ENCODE data around the gene B3GLCT. TPM values are rescaled to one million over a fixed set of nuclear protein-coding genes. Genes with fewer than 3 reads are reported as not detected.
A peak's percentile ranks its signal among the peaks of the same experiment; 100 is the strongest.

B3GLCT gene
- total RNA-seq, 4 donors from 2014 or later: 10.8 to 14.0 (median 11.8) TPM

DNA sequence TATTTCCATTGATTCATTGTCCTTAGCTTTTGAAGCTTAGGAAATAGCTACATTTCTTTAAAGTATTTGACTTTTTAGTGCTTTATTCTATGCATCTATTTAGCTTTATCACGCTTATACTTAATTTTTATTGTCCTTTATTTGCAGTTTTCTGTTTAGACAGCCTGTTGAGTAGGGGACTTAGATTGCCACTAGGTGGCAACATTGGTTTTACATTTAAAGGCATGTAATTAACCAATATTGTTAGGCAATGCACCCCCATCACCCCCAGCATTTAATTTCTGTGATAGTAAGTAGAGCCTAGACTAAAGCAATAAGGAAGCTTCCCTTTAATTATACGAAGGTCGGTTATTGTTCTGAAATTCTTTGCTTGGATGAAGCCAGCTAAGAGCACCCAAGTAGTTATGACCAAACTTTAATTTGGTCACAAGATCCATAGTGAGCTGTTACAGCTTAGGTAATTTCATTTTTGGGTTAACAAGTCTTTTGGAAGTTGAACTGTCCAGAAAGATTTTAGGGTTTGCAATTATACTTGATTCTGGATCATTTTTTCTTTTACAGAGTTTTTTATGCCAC lies 36.5 kb downstream of the B3GLCT start:
- intact Hi-C loops (cut with DNase I): loop anchor here (5.0 kb wide), 1 partner anchor 186 kb away; no protein-coding TSS in a partner anchor
- Histone ChIP-seq H3K4me1 (no peaks in the 10 kb centered on the region), H3K9me3 (no peaks in the 10 kb centered on the region), H3K4me3 (replicated peaks in 1 of 3) (no peak overlapping the region), H3K27ac (no peak overlapping the region), H3K27me3 (no peaks in the 10 kb centered on the region), H3K36me3 (no peaks in the 10 kb centered on the region)
- TF ChIP-seq POLR2A (IDR thresholded peaks at IDR 0.05): no peak
- TF ChIP-seq, protein P1, sequence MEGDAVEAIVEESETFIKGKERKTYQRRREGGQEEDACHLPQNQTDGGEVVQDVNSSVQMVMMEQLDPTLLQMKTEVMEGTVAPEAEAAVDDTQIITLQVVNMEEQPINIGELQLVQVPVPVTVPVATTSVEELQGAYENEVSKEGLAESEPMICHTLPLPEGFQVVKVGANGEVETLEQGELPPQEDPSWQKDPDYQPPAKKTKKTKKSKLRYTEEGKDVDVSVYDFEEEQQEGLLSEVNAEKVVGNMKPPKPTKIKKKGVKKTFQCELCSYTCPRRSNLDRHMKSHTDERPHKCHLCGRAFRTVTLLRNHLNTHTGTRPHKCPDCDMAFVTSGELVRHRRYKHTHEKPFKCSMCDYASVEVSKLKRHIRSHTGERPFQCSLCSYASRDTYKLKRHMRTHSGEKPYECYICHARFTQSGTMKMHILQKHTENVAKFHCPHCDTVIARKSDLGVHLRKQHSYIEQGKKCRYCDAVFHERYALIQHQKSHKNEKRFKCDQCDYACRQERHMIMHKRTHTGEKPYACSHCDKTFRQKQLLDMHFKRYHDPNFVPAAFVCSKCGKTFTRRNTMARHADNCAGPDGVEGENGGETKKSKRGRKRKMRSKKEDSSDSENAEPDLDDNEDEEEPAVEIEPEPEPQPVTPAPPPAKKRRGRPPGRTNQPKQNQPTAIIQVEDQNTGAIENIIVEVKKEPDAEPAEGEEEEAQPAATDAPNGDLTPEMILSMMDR (IDR thresholded peaks at IDR 0.05): peak in 5 of 6 experiments; percentile 27 to 78 (median 70)
- 53 to 59% methylated on average over 3 of the region's 3 CpGs for WGBS, 2 donors
- no peak for DNase-seq

DNA sequence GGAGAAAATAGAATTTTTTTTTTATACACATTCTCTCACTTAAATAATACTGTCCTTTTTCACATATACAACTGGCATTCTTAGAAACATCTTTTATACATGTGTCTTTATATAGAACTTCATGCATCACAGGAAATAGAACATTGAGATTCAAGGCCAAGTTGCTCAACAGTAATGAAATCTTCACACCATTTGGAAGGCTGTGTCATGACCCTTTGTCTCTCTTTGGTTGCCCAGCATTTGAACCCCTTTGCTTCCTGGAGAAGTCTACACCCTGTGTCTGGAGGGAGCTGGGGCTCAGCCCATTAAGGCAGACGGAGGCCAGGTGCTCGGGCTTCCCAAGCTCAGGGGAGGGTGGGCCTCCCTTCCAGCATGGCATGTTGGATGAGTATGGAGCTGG lies 41.1 kb downstream of the B3GLCT start:
- Histone ChIP-seq H3K4me1 (no peaks in the 10 kb centered on the region), H3K36me3 (no peaks in the 10 kb centered on the region), H3K9me3 (no peaks in the 10 kb centered on the region), H3K27ac (no peak overlapping the region), H3K4me3 (replicated peaks in 1 of 3) (no peak overlapping the region), H3K27me3 (no peaks in the 10 kb centered on the region)
- DNase-seq: no peak
- 94 to 100% methylated on average over 2 of the region's 2 CpGs for WGBS, 2 donors
- TF ChIP-seq POLR2A (IDR thresholded peaks at IDR 0.05): no peak
- TF ChIP-seq, protein P1 (IDR thresholded peaks at IDR 0.05): no peak
- intact Hi-C loops (cut with DNase I): no loop called here

DNA sequence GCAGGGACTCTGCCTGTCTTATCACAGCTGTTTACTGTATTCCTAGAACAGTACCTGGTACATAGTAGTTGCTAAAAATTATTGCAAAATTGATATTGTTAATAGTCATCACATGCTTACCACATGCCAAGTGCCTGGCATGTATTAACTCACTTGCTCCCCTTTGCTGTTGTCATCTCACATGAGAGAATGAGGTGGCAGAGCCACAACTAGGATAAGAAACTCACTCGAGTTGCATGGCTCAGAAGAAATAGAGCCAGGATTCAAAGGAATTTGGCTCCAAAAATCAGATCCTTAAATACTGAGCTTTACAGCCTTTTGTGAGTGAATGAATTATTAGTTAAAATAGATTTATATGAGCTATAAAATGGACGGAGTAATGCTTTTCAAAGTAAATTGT lies 42.6 kb downstream of the B3GLCT start:
- Histone ChIP-seq H3K27me3 (no peaks in the 10 kb centered on the region), H3K27ac (no peak overlapping the region), H3K9me3 (no peaks in the 10 kb centered on the region), H3K4me3 (replicated peaks in 1 of 3) (no peak overlapping the region), H3K4me1 (no peaks in the 10 kb centered on the region), H3K36me3 (no peaks in the 10 kb centered on the region)
- TF ChIP-seq POLR2A (IDR thresholded peaks at IDR 0.05): no peak
- TF ChIP-seq, protein P1 (IDR thresholded peaks at IDR 0.05): no peak
- 86 to 88% methylated on average over 2 of the region's 2 CpGs for WGBS, 2 donors
- intact Hi-C loops (cut with DNase I): no loop called here
- no peak for DNase-seq

DNA sequence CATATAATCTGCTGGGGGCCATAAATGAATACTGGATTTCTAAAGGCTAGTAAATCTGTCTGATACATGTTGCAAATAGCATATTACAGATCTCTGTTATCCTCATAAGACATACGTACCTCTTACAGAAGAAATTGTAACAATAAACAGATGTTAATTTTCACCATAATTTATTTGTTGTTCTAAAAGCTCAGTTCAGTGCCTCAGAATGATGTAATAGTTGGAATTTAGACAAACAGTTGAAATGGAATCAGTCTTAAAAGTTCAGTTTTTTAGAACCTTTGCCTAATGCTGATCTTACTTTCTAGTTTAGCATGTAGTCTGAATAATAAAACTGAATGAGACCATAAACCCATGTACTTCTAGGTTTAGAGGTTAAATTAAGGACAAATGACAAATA lies 43.1 kb downstream of the B3GLCT start:
- no peak overlapping the region for H3K27ac ChIP-seq
- H3K9me3 ChIP-seq: no peaks in the 10 kb centered on the region
- no peaks in the 10 kb centered on the region for H3K4me1 ChIP-seq
- no peaks in the 10 kb centered on the region for H3K36me3 ChIP-seq
- TF ChIP-seq, protein P1 (IDR thresholded peaks at IDR 0.05): no peak
- TF ChIP-seq POLR2A (IDR thresholded peaks at IDR 0.05): no peak
- H3K4me3 ChIP-seq (replicated peaks in 1 of 3): no peak overlapping the region
- intact Hi-C loops (cut with DNase I): no loop called here
- H3K27me3 ChIP-seq: no peaks in the 10 kb centered on the region
- no peak for DNase-seq
- 76 to 85% methylated on average over 1 of the region's 1 CpG for WGBS, 2 donors

DNA sequence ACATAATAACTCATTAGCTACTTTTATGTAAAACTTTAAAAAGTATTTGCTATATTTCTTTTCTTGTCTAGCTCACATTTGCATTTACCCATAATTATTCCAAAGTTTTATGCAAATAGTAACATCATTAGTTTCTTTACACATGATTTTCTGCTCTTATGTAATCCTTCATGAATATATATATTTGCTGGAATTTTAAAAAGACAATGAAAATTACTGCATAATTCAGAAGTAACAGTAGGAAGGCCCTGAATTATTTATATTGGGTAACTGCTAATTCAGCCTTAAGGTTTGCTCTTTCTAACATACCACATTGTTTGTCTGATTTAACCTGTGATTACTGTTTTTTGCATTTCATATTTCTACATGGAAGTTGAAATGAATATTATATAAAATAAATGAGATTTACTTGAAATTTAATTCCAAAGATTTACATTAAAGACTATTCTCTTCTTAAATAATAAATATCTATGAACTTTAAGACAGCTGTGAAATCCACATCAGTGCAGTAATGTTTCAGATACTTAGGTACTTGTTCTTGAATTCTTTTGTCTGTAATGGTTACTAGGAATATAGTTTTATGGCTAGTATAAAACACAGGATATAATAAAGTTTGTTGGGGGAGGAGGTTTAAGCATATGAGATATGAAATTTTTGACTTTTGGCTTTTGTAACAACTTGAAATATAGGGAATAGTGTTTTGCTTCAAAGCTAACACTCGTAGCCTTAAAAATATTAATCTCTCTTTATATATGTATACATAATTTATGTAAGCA lies 46.0 kb downstream of the B3GLCT start:
- no peaks in the 10 kb centered on the region for H3K4me1 ChIP-seq
- no peaks in the 10 kb centered on the region for H3K36me3 ChIP-seq
- TF ChIP-seq POLR2A (IDR thresholded peaks at IDR 0.05): no peak
- no peak for DNase-seq
- H3K27me3 ChIP-seq: no peaks in the 10 kb centered on the region
- no peak overlapping the region for H3K27ac ChIP-seq
- 97 to 99% methylated on average over 1 of the region's 1 CpG for WGBS, 2 donors
- intact Hi-C loops (cut with DNase I): no loop called here
- H3K4me3 ChIP-seq (replicated peaks in 1 of 3): no peak overlapping the region
- H3K9me3 ChIP-seq: no peaks in the 10 kb centered on the region
